GM21576 (cell line): ENCODE results near the gene SRRM5.
"Not testable (repeated sequence)": the region's sequence is repeated elsewhere in the genome, so short reads cannot be mapped to it uniquely, and the experiment has no call there.

Source experiments
- ATAC-seq: cut with Tn5 transposase; IDR thresholded peaks from one replicate; pipeline ENCODE4 v1.9.1; 2021; ENCODE audit warnings: mild to moderate bottlenecking, moderate library complexity; ENCODE audit not compliant: unreplicated experiment

Gene SRRM5

GRCh38 chr19:43611788-43612187 lies at the start of gene SRRM5:
Gene SRRM5 (plus strand): TSS chr19:43612088. CDS start chr19:43612122, 34 bp downstream.
- ATAC-seq = no peak

- ATAC-seq = no peak
Observed at GRCh38 chr19:43562226-43562697, 49.6 kb upstream of the SRRM5 start.

GRCh38 chr19:43562698-43563241 lies 49.1 kb upstream of the SRRM5 start:
- peak; percentile 61 for ATAC-seq

- ATAC-seq = no peak
Observed at GRCh38 chr19:43563816-43564457, 48.0 kb upstream of the SRRM5 start.

GRCh38 chr19:43564800-43565199 lies 47.1 kb upstream of the SRRM5 start:
- no peak for ATAC-seq

GRCh38 chr19:43569657-43570056 lies 42.2 kb upstream of the SRRM5 start:
- ATAC-seq = no peak

GRCh38 chr19:43570174-43570791 lies 41.6 kb upstream of the SRRM5 start:
- no peak for ATAC-seq

- no peak for ATAC-seq
Observed at GRCh38 chr19:43572171-43572588, 39.7 kb upstream of the SRRM5 start.

- no peak for ATAC-seq
Observed at GRCh38 chr19:43574424-43575155, 37.3 kb upstream of the SRRM5 start.

- ATAC-seq = peak; percentile 94
Observed at GRCh38 chr19:43575156-43575950, 36.5 kb upstream of the SRRM5 start, which contains the start of the genes PINLYP and XRCC1. Gene PINLYP (plus strand): TSS chr19:43575801. CDS start chr19:43577192, 1,391 bp downstream. Gene XRCC1 (minus strand): TSS chr19:43575527. CDS start chr19:43575458, 69 bp downstream.

GRCh38 chr19:43575955-43576878 lies 35.7 kb upstream of the SRRM5 start:
- no peak for ATAC-seq

GRCh38 chr19:43578787-43579186 lies 33.1 kb upstream of the SRRM5 start:
- no peak for ATAC-seq

GRCh38 chr19:43581467-43581866 lies 30.4 kb upstream of the SRRM5 start:
- no peak for ATAC-seq

- ATAC-seq = no peak
Observed at GRCh38 chr19:43582495-43582894, 29.4 kb upstream of the SRRM5 start.

- no peak for ATAC-seq
Observed at GRCh38 chr19:43584484-43584883, 27.4 kb upstream of the SRRM5 start.

- ATAC-seq = no peak
Observed at GRCh38 chr19:43586346-43586745, 25.5 kb upstream of the SRRM5 start.

- ATAC-seq = not testable (repeated sequence)
Observed at GRCh38 chr19:43587029-43587428, 24.9 kb upstream of the SRRM5 start.

- ATAC-seq = no peak
Observed at GRCh38 chr19:43589277-43589676, 22.6 kb upstream of the SRRM5 start.

GRCh38 chr19:43589678-43590077 lies 22.2 kb upstream of the SRRM5 start:
- ATAC-seq = no peak
